GM23338 (cell line): ENCODE results near the gene ASTN1. TPM values are rescaled to one million over a fixed set of nuclear protein-coding genes. Genes with fewer than 3 reads are reported as not detected.

Experiments used
- ATAC-seq: fragments of 200-7000 bp; cut with Tn5 transposase; 3 replicates; pipeline ENCODE4 v1.9.1; 2020
- DNase-seq: peaks from one replicate; pipeline ENCODE4 v3.0.0-alpha.2; 2015; ENCODE audit warnings: low spot score
- H2AFZ ChIP-seq: fragments of 200-600 bp; sonication (generic); 2 replicates; pipeline ENCODE4 v1.8.0; 2016; ENCODE audit warnings: antibody characterized with exemption, mild to moderate bottlenecking, moderate library complexity
- H3F3A ChIP-seq: fragments of 200-600 bp; sonication (generic); replicated peaks from 2 replicates; pipeline ENCODE4 v1.8.0; 2017; ENCODE audit warnings: antibody characterized with exemption, mixed run types, low read depth
- H3K27ac ChIP-seq: fragments of 200-600 bp; sonication (generic); 2 replicates; pipeline ENCODE4 v1.6.1; 2016; ENCODE audit warnings: low read depth
- H3K27me3 ChIP-seq: fragments of 200-600 bp; sonication (generic); 2 replicates; pipeline ENCODE4 v1.8.0; 2016; ENCODE audit warnings: mild to moderate bottlenecking, mixed run types, moderate library complexity; ENCODE audit not compliant: insufficient read depth
- H3K36me3 ChIP-seq: fragments of 200-600 bp; sonication (generic); 2 replicates; pipeline ENCODE4 v1.8.0; 2016; ENCODE audit warnings: mild to moderate bottlenecking; ENCODE audit not compliant: insufficient read depth
- H3K4me1 ChIP-seq: fragments of 200-600 bp; sonication (generic); 2 replicates; pipeline ENCODE4 v1.8.0; 2016; ENCODE audit warnings: mild to moderate bottlenecking, moderate library complexity; ENCODE audit not compliant: insufficient read depth
- H3K4me2 ChIP-seq: fragments of 200-600 bp; sonication (generic); 2 replicates; pipeline ENCODE4 v1.7.1; 2017; ENCODE audit warnings: mixed run types
- H3K4me3 ChIP-seq: fragments of 200-600 bp; sonication (generic); 2 replicates; pipeline ENCODE4 v1.6.1; 2016; ENCODE audit warnings: mixed run types
- H3K79me2 ChIP-seq: fragments of 200-600 bp; sonication (generic); replicated peaks from 2 replicates; pipeline ENCODE4 v1.8.0; 2017; ENCODE audit warnings: mild to moderate bottlenecking; ENCODE audit not compliant: insufficient read depth
- H3K9me2 ChIP-seq: fragments of 200-600 bp; sonication (generic); 2 replicates; pipeline ENCODE4 v1.8.0; 2017; ENCODE audit not compliant: insufficient read depth
- H4K20me1 ChIP-seq: fragments of 200-600 bp; sonication (generic); replicated peaks from 2 replicates; pipeline ENCODE4 v1.8.0; 2017; ENCODE audit warnings: mild to moderate bottlenecking; ENCODE audit not compliant: insufficient read depth
- H3K27ac Mint-ChIP-seq: 2 replicates; pipeline ENCODE4 v1.8.0; 2020; ENCODE audit warnings: inconsistent platforms, mild to moderate bottlenecking, moderate library complexity, mixed read lengths
- H3K27me3 Mint-ChIP-seq: 3 replicates; pipeline ENCODE4 v1.8.0; 2022; ENCODE audit warnings: low read depth, mild to moderate bottlenecking, moderate library complexity, mixed read lengths, inconsistent platforms; ENCODE audit not compliant: insufficient read depth, poor library complexity
- H3K36me3 Mint-ChIP-seq: 3 replicates; pipeline ENCODE4 v1.8.0; 2021; ENCODE audit warnings: low read depth, mild to moderate bottlenecking, inconsistent platforms, moderate library complexity, mixed read lengths
- H3K4me1 Mint-ChIP-seq: 3 replicates; pipeline ENCODE4 v1.8.0; 2020; ENCODE audit warnings: mild to moderate bottlenecking, inconsistent platforms, mixed read lengths
- H3K4me3 Mint-ChIP-seq: 3 replicates; pipeline ENCODE4 v1.8.0; 2021; ENCODE audit warnings: moderate library complexity, mild to moderate bottlenecking, inconsistent platforms, mixed read lengths
- H3K9me3 Mint-ChIP-seq: 3 replicates; pipeline ENCODE4 v1.8.0; 2020; ENCODE audit warnings: moderate library complexity, mild to moderate bottlenecking, inconsistent platforms, mixed read lengths
- CREB1 ChIP-seq: fragments of 250-450 bp; sonication (Bioruptor Pico); IDR thresholded peaks from 2 replicates; pipeline ENCODE4 v1.5.0; 2020; ENCODE audit warnings: low read depth, mild to moderate bottlenecking, moderate library complexity
- CTCF ChIP-seq, 2 experiments: fragments of 200-600 bp in 1 of 2; sonication (generic) in 1 of 2; conservative IDR thresholded peaks; 2 replicates each; pipeline versions ENCODE4 v1.5.1 to v1.6.1; 2016 to 2017; ENCODE audit warnings: antibody characterized with exemption in 2 of 2, low read depth in 2 of 2, mild to moderate bottlenecking in 2 of 2, moderate library complexity in 1 of 2
- JUNB ChIP-seq: IDR thresholded peaks from one replicate; pipeline ENCODE4 v1.6.1; 2016; ENCODE audit warnings: antibody characterized with exemption; ENCODE audit not compliant: unreplicated experiment
- NANOG ChIP-seq: IDR thresholded peaks from 2 replicates; pipeline ENCODE4 v1.6.1; 2016; ENCODE audit warnings: antibody characterized with exemption, borderline replicate concordance
- ZNF114 ChIP-seq: fragments of 250-450 bp; sonication (Bioruptor Pico); IDR thresholded peaks from 2 replicates; pipeline ENCODE4 v1.5.0; 2020; ENCODE audit warnings: mild to moderate bottlenecking, moderate library complexity
- ZNF331 ChIP-seq: fragments of 250-450 bp; sonication (Bioruptor Pico); IDR thresholded peaks from 2 replicates; pipeline ENCODE4 v1.5.0; 2020; ENCODE audit warnings: low read depth, mild to moderate bottlenecking, moderate library complexity
- ZNF462 ChIP-seq: fragments of 250-450 bp; sonication (Bioruptor Pico); IDR thresholded peaks from 2 replicates; pipeline ENCODE4 v1.5.0; 2020; ENCODE audit warnings: mild to moderate bottlenecking, moderate library complexity
- polyA plus RNA-seq: library from polyadenylated mRNA; unstranded; fragments of >200 nt; fragmentation: Nextera tagmentation; extraction: Ambion mirVana; gene quantifications from 2 replicates; pipeline ENCODE4 v1.2.1, GENCODE V29; 2016
- total RNA-seq: library from RNA; depleted of rRNA; stranded (reverse); fragments of >200 nt; shearing (Covaris generic); gene quantifications from 2 replicates; pipeline ENCODE4 v1.2.3, GENCODE V29; 2014

ASTN1 gene
- total and polyA plus RNA-seq, 2 experiments from 2014 or later = 2.0 to 5.2 TPM

- peaks cover 46% of the 10 kb centered on the region for H3K4me1 Mint-ChIP-seq
- TF ChIP-seq ZNF114 (no peak), CTCF (conservative IDR thresholded peaks at IDR 0.05; ENCODE audit: low read depth in 2 of 2) (peak; percentile 41; a peak in 3 of 4 replicates), JUNB (no peak), NANOG (no peak), CREB1 (CRISPR knock-in tag) (no peak), ZNF331 (CRISPR knock-in tag) (no peak)
Observed at GRCh38 chr1:176954242-176954641, 210.3 kb downstream of the ASTN1 start.

GRCh38 chr1:176950736-176951324 lies 213.7 kb downstream of the ASTN1 start:
- no peak overlapping the region for H3K27ac ChIP-seq
- H3K4me2 ChIP-seq = peak overlapping the region; percentile 53
- no peak for TF ChIP-seq NANOG
- peak; percentile 80; the same call in 1 of the 2 replicates for TF ChIP-seq ZNF462
- Mint-ChIP-seq H3K27ac (no peak overlapping the region), H3K27me3 (peaks cover 4% of the 10 kb centered on the region), H3K9me3 (no peaks in the 10 kb centered on the region; the same call in 2 of the 3 replicates), H3K4me3 (no peak overlapping the region), H3K4me1 (peaks cover 45% of the 10 kb centered on the region), H3K36me3 (no peaks in the 10 kb centered on the region)
- no peak overlapping the region for H3K4me3 ChIP-seq
- peaks cover 6% of the 10 kb centered on the region; the same call in 1 of the 2 replicates for H3K9me2 ChIP-seq
- ATAC-seq (peak; percentile 31), DNase-seq (peak; percentile 31)
- no peaks in the 10 kb centered on the region for H4K20me1 ChIP-seq
- H3K36me3 ChIP-seq = no peaks in the 10 kb centered on the region
- H3F3A ChIP-seq = no peaks in the 10 kb centered on the region; the same call in 1 of the 2 replicates
- peaks cover 28% of the 10 kb centered on the region for H3K4me1 ChIP-seq
- no peaks in the 10 kb centered on the region for H3K79me2 ChIP-seq
- H2AFZ ChIP-seq = no peak overlapping the region
- no peaks in the 10 kb centered on the region for H3K27me3 ChIP-seq

More at GRCh38 chr1:176954242-176954641, 210.3 kb downstream of the ASTN1 start:
- no peaks in the 10 kb centered on the region for H3K36me3 Mint-ChIP-seq
- no peaks in the 10 kb centered on the region for H3K36me3 ChIP-seq
- H3K27me3 ChIP-seq = no peaks in the 10 kb centered on the region
- H3K79me2 ChIP-seq = no peaks in the 10 kb centered on the region
- no peak overlapping the region for H3K4me3 ChIP-seq
- no peak overlapping the region for H3K27ac ChIP-seq
- H3K4me3 Mint-ChIP-seq = no peak overlapping the region
- no peaks in the 10 kb centered on the region; the same call in 1 of the 2 replicates for H3F3A ChIP-seq
- H3K27me3 Mint-ChIP-seq = peaks cover 8% of the 10 kb centered on the region
- DNase-seq (peak; percentile 53), ATAC-seq (peak; percentile 25; the same call in 1 of the 3 replicates)
- no peak overlapping the region for H3K4me2 ChIP-seq
- no peak overlapping the region for H3K27ac Mint-ChIP-seq
- H2AFZ ChIP-seq = no peak overlapping the region
- no peaks in the 10 kb centered on the region for H4K20me1 ChIP-seq
- peaks cover 30% of the 10 kb centered on the region for H3K4me1 ChIP-seq
- H3K9me2 ChIP-seq = peaks cover 6% of the 10 kb centered on the region; the same call in 1 of the 2 replicates
- H3K9me3 Mint-ChIP-seq = no peaks in the 10 kb centered on the region; the same call in 2 of the 3 replicates
